ENCODE data around the gene RAX2. TPM values are rescaled to one million over a fixed set of nuclear protein-coding genes. Genes with fewer than 3 reads are reported as not detected.

Gene RAX2
- total and polyA plus RNA-seq, 10 of the 15 experiments (the other 5 are each of a cell fraction or from before 2014, with no cell fraction given): not detected

GRCh38 chr19:3734310-3734600, 37.8 kb downstream of the RAX2 start:
- intact Hi-C loops (cut with micrococcal nuclease; ENCODE audit: unreplicated experiment): no loop called here
- CTCF ChIA-PET: no interaction called here
- POLR2A ChIA-PET: no interaction called here

More at GRCh38 chr19:3734310-3734600, 37.8 kb downstream of the RAX2 start:
- H3K36me3 ChIP-seq (ENCODE audit: control insufficient read depth in 2 of 2, insufficient read depth in 2 of 2, low read length in 1 of 2): no peaks in the 10 kb centered on the region
- H3K79me2 ChIP-seq (ENCODE audit: control insufficient read depth, insufficient read depth, low read length): no peaks in the 10 kb centered on the region
- no peak overlapping the region for H3K4me2 ChIP-seq (ENCODE audit: control insufficient read depth, insufficient read depth)
- H3K9me3 ChIP-seq (replicated peaks; ENCODE audit: control insufficient read depth, insufficient read depth, low read length): no peaks in the 10 kb centered on the region
- H3K27ac ChIP-seq (ENCODE audit: control insufficient read depth, insufficient read depth): no peak overlapping the region
- no peaks in the 10 kb centered on the region for H3K4me1 ChIP-seq (ENCODE audit: control insufficient read depth, insufficient read depth, low read length)
- no TSS peak for BruUV-seq (replicated peaks)
- in situ Hi-C loops (cut with MboI): no loop called here
- no peak overlapping the region for H3K4me3 ChIP-seq
- no peak for FAIRE-seq
- H3K27me3 ChIP-seq (replicated peaks in 1 of 2; ENCODE audit: control insufficient read depth in 2 of 2, insufficient read depth in 2 of 2, low read length in 1 of 2): no peaks in the 10 kb centered on the region
- no peak for ATAC-seq
- RAD21 ChIA-PET (ENCODE audit: unreplicated experiment): interaction anchor here (0.6 kb wide), 1 partner anchor 268 kb away, joined by 3 read pairs; no protein-coding TSS in a partner anchor
- H3K9ac ChIP-seq (ENCODE audit: control insufficient read depth, insufficient read depth, low read length): no peak overlapping the region
- no peaks in the 10 kb centered on the region for H4K20me1 ChIP-seq (ENCODE audit: control insufficient read depth, insufficient read depth)
- SMC1A ChIA-PET (ENCODE audit: uncharacterized antibody, unreplicated experiment): no interaction called here
- no peak for TF ChIP-seq TCF7 (IDR thresholded peaks at IDR 0.05; ENCODE audit: borderline replicate concordance)
- TF ChIP-seq CBX3 (IDR thresholded peaks at IDR 0.05; ENCODE audit: borderline replicate concordance, low read depth): no peak
- no peak for TF ChIP-seq USF1 (IDR thresholded peaks at IDR 0.05; ENCODE audit: borderline replicate concordance, extremely low read length, insufficient read depth, low read depth, low read length)
- no peak for TF ChIP-seq ZBTB4 (CRISPR knock-in tag; IDR thresholded peaks at IDR 0.05)
- TF ChIP-seq ZNF217 (IDR thresholded peaks at IDR 0.05): no peak
- TF ChIP-seq RB1 (IDR thresholded peaks at IDR 0.05; ENCODE audit: borderline replicate concordance): no peak
- no peak overlapping the region for H2AFZ ChIP-seq (ENCODE audit: control insufficient read depth, low read depth, low read length)
- no peak for DNase-seq (ENCODE audit: low read depth, low spot score)
- 66% methylated on average over 11 of the region's 14 CpGs for WGBS (ENCODE audit: insufficient coverage, insufficient replicate concordance, low lambda C conversion rate, missing lambda C conversion rate)
